Dendritic cell treated with granulocyte-macrophage colony-stimulating factor and Interleukin-4, amounts not matched to agents 40 ng/mL and 50 ng/mL, for 4 days (primary cell): ENCODE data around the gene TSHZ1.

Experiments
- H3K27ac Mint-ChIP-seq: one replicate; pipeline ENCODE4 v1.8.0; 2022; ENCODE audit warnings: mild to moderate bottlenecking, mixed read lengths
- H3K27me3 Mint-ChIP-seq: one replicate; pipeline ENCODE4 v1.8.0; 2022; ENCODE audit warnings: mild to moderate bottlenecking, mixed read lengths
- H3K36me3 Mint-ChIP-seq: one replicate; pipeline ENCODE4 v1.8.0; 2022; ENCODE audit warnings: low read depth, mixed read lengths
- H3K4me1 Mint-ChIP-seq: one replicate; pipeline ENCODE4 v1.8.0; 2022; ENCODE audit warnings: low read depth, mixed read lengths
- H3K4me3 Mint-ChIP-seq: one replicate; pipeline ENCODE4 v1.8.0; 2022; ENCODE audit warnings: mild to moderate bottlenecking, moderate library complexity, mixed read lengths
- H3K9me3 Mint-ChIP-seq: one replicate; pipeline ENCODE4 v1.8.0; 2022; ENCODE audit warnings: mixed read lengths
- intact Hi-C: fragments of 100-400 bp; cut with micrococcal nuclease; formaldehyde crosslinking; loops from one replicate; pipeline ENCODE4 v1.15.0; 2022

TSHZ1 gene

GRCh38 chr18:75276818-75277609 is 66.4 kb downstream of the TSHZ1 start:
- Mint-ChIP-seq H3K27ac (peak overlapping the region; percentile 25), H3K27me3 (no peaks in the 10 kb centered on the region), H3K9me3 (no peaks in the 10 kb centered on the region), H3K4me1 (peaks cover 25% of the 10 kb centered on the region), H3K4me3 (no peak overlapping the region), H3K36me3 (no peaks in the 10 kb centered on the region)
- intact Hi-C loops, result no loop called here

- no peak overlapping the region for H3K4me3 Mint-ChIP-seq
These were observed 67.0 kb downstream of the TSHZ1 start for GRCh38 chr18:75277610-75277928.

GRCh38 chr18:75279381-75279780 is 68.8 kb downstream of the TSHZ1 start:
- intact Hi-C loops, result no loop called here
- Mint-ChIP-seq H3K27ac (no peak overlapping the region), H3K27me3 (no peaks in the 10 kb centered on the region), H3K4me3 (no peak overlapping the region), H3K36me3 (peaks cover 2% of the 10 kb centered on the region), H3K4me1 (peaks cover 22% of the 10 kb centered on the region), H3K9me3 (peaks cover 3% of the 10 kb centered on the region)

More at GRCh38 chr18:75277610-75277928, 67.0 kb downstream of the TSHZ1 start:
- peak overlapping the region; percentile 25 for H3K27ac Mint-ChIP-seq
- H3K36me3 Mint-ChIP-seq, result no peaks in the 10 kb centered on the region
- no peaks in the 10 kb centered on the region for H3K27me3 Mint-ChIP-seq
- intact Hi-C loops, result no loop called here
- H3K4me1 Mint-ChIP-seq, result peaks cover 22% of the 10 kb centered on the region
- H3K9me3 Mint-ChIP-seq, result no peaks in the 10 kb centered on the region

- Mint-ChIP-seq H3K9me3 (peaks cover 16% of the 10 kb centered on the region), H3K27ac (no peak overlapping the region), H3K27me3 (no peaks in the 10 kb centered on the region), H3K4me3 (no peak overlapping the region), H3K36me3 (peaks cover 15% of the 10 kb centered on the region), H3K4me1 (peaks cover 22% of the 10 kb centered on the region)
- intact Hi-C loops, result no loop called here
These were observed 70.1 kb downstream of the TSHZ1 start for GRCh38 chr18:75280427-75281280.

- Mint-ChIP-seq H3K36me3 (peaks cover 36% of the 10 kb centered on the region), H3K27ac (no peak overlapping the region), H3K4me3 (no peak overlapping the region), H3K4me1 (peaks cover 12% of the 10 kb centered on the region), H3K9me3 (peaks cover 28% of the 10 kb centered on the region), H3K27me3 (no peaks in the 10 kb centered on the region)
- intact Hi-C loops, result no loop called here
These were observed 72.1 kb downstream of the TSHZ1 start for GRCh38 chr18:75282746-75283145.

- H3K9me3 Mint-ChIP-seq, result peaks cover 28% of the 10 kb centered on the region
- peaks cover 12% of the 10 kb centered on the region for H3K4me1 Mint-ChIP-seq
These were observed 73.1 kb downstream of the TSHZ1 start for GRCh38 chr18:75283731-75284130.

GRCh38 chr18:75284566-75284965 is 74.0 kb downstream of the TSHZ1 start:
- Mint-ChIP-seq H3K27ac (no peak overlapping the region), H3K27me3 (no peaks in the 10 kb centered on the region), H3K4me3 (no peak overlapping the region), H3K4me1 (peaks cover 6% of the 10 kb centered on the region), H3K9me3 (peaks cover 28% of the 10 kb centered on the region), H3K36me3 (peaks cover 50% of the 10 kb centered on the region)
- intact Hi-C loops, result no loop called here

More at GRCh38 chr18:75283731-75284130, 73.1 kb downstream of the TSHZ1 start:
- no peak overlapping the region for H3K27ac Mint-ChIP-seq
- peaks cover 46% of the 10 kb centered on the region for H3K36me3 Mint-ChIP-seq
- intact Hi-C loops, result no loop called here
- H3K4me3 Mint-ChIP-seq, result no peak overlapping the region
- no peaks in the 10 kb centered on the region for H3K27me3 Mint-ChIP-seq

- Mint-ChIP-seq H3K9me3 (peaks cover 28% of the 10 kb centered on the region), H3K27ac (no peak overlapping the region), H3K36me3 (peaks cover 50% of the 10 kb centered on the region), H3K4me3 (no peak overlapping the region), H3K27me3 (no peaks in the 10 kb centered on the region), H3K4me1 (no peaks in the 10 kb centered on the region)
- intact Hi-C loops, result no loop called here
These were observed 75.3 kb downstream of the TSHZ1 start for GRCh38 chr18:75285876-75286275.

- H3K9me3 Mint-ChIP-seq, result peaks cover 28% of the 10 kb centered on the region
- H3K4me3 Mint-ChIP-seq, result no peak overlapping the region
- peaks cover 50% of the 10 kb centered on the region for H3K36me3 Mint-ChIP-seq
- intact Hi-C loops, result no loop called here
- H3K4me1 Mint-ChIP-seq, result no peaks in the 10 kb centered on the region
- no peak overlapping the region for H3K27ac Mint-ChIP-seq
- H3K27me3 Mint-ChIP-seq, result no peaks in the 10 kb centered on the region
These were observed 76.4 kb downstream of the TSHZ1 start for GRCh38 chr18:75287006-75287405.

- peaks cover 50% of the 10 kb centered on the region for H3K36me3 Mint-ChIP-seq
- H3K4me3 Mint-ChIP-seq, result no peak overlapping the region
- no peak overlapping the region for H3K27ac Mint-ChIP-seq
- intact Hi-C loops, result no loop called here
- H3K4me1 Mint-ChIP-seq, result no peaks in the 10 kb centered on the region
- H3K27me3 Mint-ChIP-seq, result no peaks in the 10 kb centered on the region
- peaks cover 28% of the 10 kb centered on the region for H3K9me3 Mint-ChIP-seq
These were observed 77.1 kb downstream of the TSHZ1 start for GRCh38 chr18:75287700-75288099.

- peaks cover 44% of the 10 kb centered on the region for H3K36me3 Mint-ChIP-seq
These were observed 79.2 kb downstream of the TSHZ1 start for GRCh38 chr18:75289761-75290160.

GRCh38 chr18:75290737-75291358 is 80.3 kb downstream of the TSHZ1 start:
- Mint-ChIP-seq H3K36me3 (peaks cover 33% of the 10 kb centered on the region), H3K27ac (no peak overlapping the region)
- intact Hi-C loops, result no loop called here

More at GRCh38 chr18:75289761-75290160, 79.2 kb downstream of the TSHZ1 start:
- Mint-ChIP-seq H3K4me3 (no peak overlapping the region), H3K4me1 (no peaks in the 10 kb centered on the region), H3K27ac (no peak overlapping the region), H3K9me3 (peaks cover 21% of the 10 kb centered on the region), H3K27me3 (no peaks in the 10 kb centered on the region)
- intact Hi-C loops, result no loop called here

GRCh38 chr18:75291460-75291859 is 80.9 kb downstream of the TSHZ1 start:
- Mint-ChIP-seq H3K4me3 (no peak overlapping the region), H3K36me3 (peaks cover 27% of the 10 kb centered on the region), H3K27me3 (no peaks in the 10 kb centered on the region), H3K9me3 (peaks cover 8% of the 10 kb centered on the region), H3K27ac (no peak overlapping the region), H3K4me1 (no peaks in the 10 kb centered on the region)
- intact Hi-C loops, result no loop called here

More at GRCh38 chr18:75290737-75291358, 80.3 kb downstream of the TSHZ1 start:
- peaks cover 11% of the 10 kb centered on the region for H3K9me3 Mint-ChIP-seq
- H3K27me3 Mint-ChIP-seq, result no peaks in the 10 kb centered on the region
- H3K4me3 Mint-ChIP-seq, result no peak overlapping the region
- H3K4me1 Mint-ChIP-seq, result no peaks in the 10 kb centered on the region

- H3K4me3 Mint-ChIP-seq, result no peak overlapping the region
- H3K27ac Mint-ChIP-seq, result no peak overlapping the region
- H3K27me3 Mint-ChIP-seq, result no peaks in the 10 kb centered on the region
- peaks cover 6% of the 10 kb centered on the region for H3K36me3 Mint-ChIP-seq
- intact Hi-C loops, result loop anchor here (2.0 kb wide), 1 partner anchor 19 kb away; no protein-coding TSS in a partner anchor
- no peaks in the 10 kb centered on the region for H3K4me1 Mint-ChIP-seq
- H3K9me3 Mint-ChIP-seq, result no peaks in the 10 kb centered on the region
These were observed 83.0 kb downstream of the TSHZ1 start for GRCh38 chr18:75293591-75293990.
